SK-N-SH (cell line): ENCODE data around the gene ARMC10.

ENCODE experiments used
- CTCF ChIP-seq: fragments of 200-600 bp; sonication (generic); IDR thresholded peaks from 2 replicates; pipeline ENCODE4 v1.6.1; 2017; ENCODE audit warnings: antibody characterized with exemption, mild to moderate bottlenecking, moderate library complexity
- MXI1 ChIP-seq: IDR thresholded peaks from 2 replicates; pipeline ENCODE4 v1.6.1; 2012; ENCODE audit warnings: mild to moderate bottlenecking, low read depth, low read length, improper control_type of control experiment
- RCOR1 ChIP-seq: fragments of 150-350 bp; IDR thresholded peaks from 2 replicates; pipeline ENCODE4 v1.6.1; 2017; ENCODE audit warnings: antibody characterized with exemption, low read length
- TF ChIP-seq, protein P1 (sequence below): IDR thresholded peaks from 2 replicates; pipeline ENCODE4 v1.6.1; 2012; ENCODE audit warnings: mild to moderate bottlenecking, low read depth, low read length, moderate library complexity

DNA sequence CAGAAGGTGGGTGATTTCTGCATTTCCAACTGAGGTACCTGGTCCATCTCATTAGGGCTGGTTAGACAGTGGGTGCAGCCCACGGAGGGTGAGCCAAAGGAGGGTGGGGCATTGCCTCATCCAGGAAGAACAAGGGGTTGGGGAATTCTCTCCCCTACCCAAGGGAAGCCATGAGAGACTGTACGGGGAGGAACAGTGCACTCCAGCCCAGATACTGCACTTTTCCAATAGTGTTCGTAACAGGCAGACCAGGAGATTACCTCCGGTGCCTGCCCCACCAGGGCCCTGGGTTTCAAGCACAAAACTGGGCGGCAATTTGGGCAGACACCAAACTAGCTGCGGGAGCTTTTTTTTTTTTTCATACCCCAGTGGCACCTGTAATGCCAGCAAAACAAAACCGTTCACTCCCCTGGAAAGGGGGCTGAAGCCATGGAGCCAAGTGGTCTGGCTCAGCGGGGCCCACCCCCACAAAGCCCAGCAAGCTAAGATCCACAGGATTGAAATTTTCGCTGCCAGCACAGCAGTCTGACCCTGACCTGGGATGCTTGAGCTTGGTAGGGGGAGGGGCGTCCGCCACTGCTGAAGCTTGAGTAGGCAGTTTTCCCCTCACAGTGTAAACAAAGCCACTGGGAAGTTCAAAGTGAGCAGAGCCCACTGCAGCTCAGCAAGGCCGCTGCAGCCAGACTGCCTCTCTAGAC lies 31.2 kb downstream of the ARMC10 start:
- no peak for TF ChIP-seq RCOR1
- TF ChIP-seq, protein P1, sequence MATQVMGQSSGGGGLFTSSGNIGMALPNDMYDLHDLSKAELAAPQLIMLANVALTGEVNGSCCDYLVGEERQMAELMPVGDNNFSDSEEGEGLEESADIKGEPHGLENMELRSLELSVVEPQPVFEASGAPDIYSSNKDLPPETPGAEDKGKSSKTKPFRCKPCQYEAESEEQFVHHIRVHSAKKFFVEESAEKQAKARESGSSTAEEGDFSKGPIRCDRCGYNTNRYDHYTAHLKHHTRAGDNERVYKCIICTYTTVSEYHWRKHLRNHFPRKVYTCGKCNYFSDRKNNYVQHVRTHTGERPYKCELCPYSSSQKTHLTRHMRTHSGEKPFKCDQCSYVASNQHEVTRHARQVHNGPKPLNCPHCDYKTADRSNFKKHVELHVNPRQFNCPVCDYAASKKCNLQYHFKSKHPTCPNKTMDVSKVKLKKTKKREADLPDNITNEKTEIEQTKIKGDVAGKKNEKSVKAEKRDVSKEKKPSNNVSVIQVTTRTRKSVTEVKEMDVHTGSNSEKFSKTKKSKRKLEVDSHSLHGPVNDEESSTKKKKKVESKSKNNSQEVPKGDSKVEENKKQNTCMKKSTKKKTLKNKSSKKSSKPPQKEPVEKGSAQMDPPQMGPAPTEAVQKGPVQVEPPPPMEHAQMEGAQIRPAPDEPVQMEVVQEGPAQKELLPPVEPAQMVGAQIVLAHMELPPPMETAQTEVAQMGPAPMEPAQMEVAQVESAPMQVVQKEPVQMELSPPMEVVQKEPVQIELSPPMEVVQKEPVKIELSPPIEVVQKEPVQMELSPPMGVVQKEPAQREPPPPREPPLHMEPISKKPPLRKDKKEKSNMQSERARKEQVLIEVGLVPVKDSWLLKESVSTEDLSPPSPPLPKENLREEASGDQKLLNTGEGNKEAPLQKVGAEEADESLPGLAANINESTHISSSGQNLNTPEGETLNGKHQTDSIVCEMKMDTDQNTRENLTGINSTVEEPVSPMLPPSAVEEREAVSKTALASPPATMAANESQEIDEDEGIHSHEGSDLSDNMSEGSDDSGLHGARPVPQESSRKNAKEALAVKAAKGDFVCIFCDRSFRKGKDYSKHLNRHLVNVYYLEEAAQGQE = no peak
- no peak for TF ChIP-seq CTCF
- no peak for TF ChIP-seq MXI1
